Subcutaneous abdominal adipose tissue (tissue), 5 donors: ENCODE data around the gene TMLHE.
"Not testable (repeated sequence)": the region's sequence is repeated elsewhere in the genome, so short reads cannot be mapped to it uniquely, and the experiment has no call there.

Source experiments
- H3K27ac ChIP-seq: one replicate; pipeline ENCODE4 v1.7.0; 2013; ENCODE audit warnings: low read depth, mild to moderate bottlenecking, inconsistent platforms, low read length, moderate library complexity
- H3K27me3 ChIP-seq, 5 donors: one replicate each; pipeline ENCODE4 v1.7.0; 2013; ENCODE audit warnings: low read length in 5 of 5, inconsistent platforms in 1 of 5; ENCODE audit not compliant: control insufficient read depth in 5 of 5, insufficient read depth in 4 of 5
- H3K36me3 ChIP-seq, 5 donors: one replicate each; pipeline ENCODE4 v1.7.0; 2013; ENCODE audit warnings: low read length in 5 of 5; ENCODE audit not compliant: control insufficient read depth in 5 of 5, insufficient read depth in 5 of 5
- H3K4me1 ChIP-seq, 5 donors: one replicate each; pipeline ENCODE4 v1.7.0; 2013; ENCODE audit warnings: low read length in 5 of 5, mild to moderate bottlenecking in 3 of 5, moderate library complexity in 1 of 5; ENCODE audit not compliant: control insufficient read depth in 5 of 5, insufficient read depth in 5 of 5
- H3K4me3 ChIP-seq, 5 donors: one replicate each; pipeline ENCODE4 v1.7.0; 2013; ENCODE audit warnings: low read length in 5 of 5, low read depth in 1 of 5
- H3K9ac ChIP-seq, 5 donors: one replicate each; pipeline ENCODE4 v1.7.0; 2013; ENCODE audit warnings: low read length in 5 of 5, mild to moderate bottlenecking in 4 of 5, moderate library complexity in 3 of 5
- H3K9me3 ChIP-seq, 5 donors: one replicate each; pipeline ENCODE4 v1.7.0; 2013; ENCODE audit warnings: low read length in 5 of 5; ENCODE audit not compliant: control insufficient read depth in 5 of 5
- donor health status: healthy.
- donor health status: healthy.
- donor health status: healthy.
- donor health status: healthy.
- donor health status: healthy.

The TMLHE gene

GRCh38 chrX:155514225-155514624 lies 98.5 kb downstream of the TMLHE start:
- peaks cover 4 to 19% (median 5%) of the 10 kb centered on the region in 5 donors for H3K36me3 ChIP-seq
- no peaks in the 10 kb centered on the region for H3K27me3 ChIP-seq
- H3K9ac ChIP-seq = no peak overlapping the region
- H3K9me3 ChIP-seq = peaks cover 0 to 3% (median 0%) of the 10 kb centered on the region in 5 donors
- H3K4me3 ChIP-seq = no peak overlapping the region
- H3K4me1 ChIP-seq = no peaks in the 10 kb centered on the region
- no peak overlapping the region for H3K27ac ChIP-seq

- H3K27me3 ChIP-seq = no peaks in the 10 kb centered on the region
- H3K36me3 ChIP-seq = peaks cover 0 to 23% (median 2%) of the 10 kb centered on the region in 5 donors
- H3K27ac ChIP-seq = no peak overlapping the region
- no peak overlapping the region for H3K9ac ChIP-seq
- H3K4me1 ChIP-seq = no peaks in the 10 kb centered on the region
- no peak overlapping the region for H3K4me3 ChIP-seq
- no peaks in the 10 kb centered on the region for H3K9me3 ChIP-seq
Measured at GRCh38 chrX:155505296-155505695, 107.5 kb downstream of the TMLHE start.

- H3K4me1 ChIP-seq, H3K27me3 ChIP-seq, H3K9me3 ChIP-seq, H3K9ac ChIP-seq, H3K27ac ChIP-seq, H3K36me3 ChIP-seq, H3K4me3 ChIP-seq: not testable (repeated sequence)
Measured at GRCh38 chrX:155495134-155495533, 117.6 kb downstream of the TMLHE start.

- H3K4me3 ChIP-seq, H3K27ac ChIP-seq, H3K9ac ChIP-seq, H3K27me3 ChIP-seq, H3K36me3 ChIP-seq, H3K4me1 ChIP-seq, H3K9me3 ChIP-seq: not testable (repeated sequence)
Measured at GRCh38 chrX:155491421-155491820, 121.3 kb downstream of the TMLHE start.

GRCh38 chrX:155477136-155477535 lies 135.6 kb downstream of the TMLHE start:
- H3K4me1 ChIP-seq, H3K9ac ChIP-seq, H3K27me3 ChIP-seq, H3K9me3 ChIP-seq, H3K4me3 ChIP-seq, H3K27ac ChIP-seq, H3K36me3 ChIP-seq: not testable (repeated sequence)

GRCh38 chrX:155466269-155466938 lies 146.3 kb downstream of the TMLHE start:
- not testable (repeated sequence) for H3K36me3 ChIP-seq, H3K4me1 ChIP-seq, H3K4me3 ChIP-seq, H3K27me3 ChIP-seq, H3K9me3 ChIP-seq, H3K9ac ChIP-seq, H3K27ac ChIP-seq

GRCh38 chrX:155460501-155460900 lies 152.3 kb downstream of the TMLHE start:
- H3K4me3 ChIP-seq, H3K27ac ChIP-seq, H3K9ac ChIP-seq, H3K36me3 ChIP-seq, H3K4me1 ChIP-seq, H3K9me3 ChIP-seq, H3K27me3 ChIP-seq: not testable (repeated sequence)

GRCh38 chrX:155458471-155458870 lies 154.3 kb downstream of the TMLHE start, which contains the start of gene F8A3:
TSS of gene F8A3 (minus strand) at chrX:155458620. CDS start at chrX:155458600, 20 bp downstream.
- not testable (repeated sequence) for H3K9me3 ChIP-seq, H3K27me3 ChIP-seq, H3K9ac ChIP-seq, H3K27ac ChIP-seq, H3K4me1 ChIP-seq, H3K4me3 ChIP-seq, H3K36me3 ChIP-seq

- H3K27me3 ChIP-seq, H3K9me3 ChIP-seq, H3K9ac ChIP-seq, H3K4me1 ChIP-seq, H3K4me3 ChIP-seq, H3K27ac ChIP-seq, H3K36me3 ChIP-seq: not testable (repeated sequence)
Measured at GRCh38 chrX:155457761-155458447, 154.8 kb downstream of the TMLHE start.

- Histone ChIP-seq H3K9me3 (peaks cover 0 to 19% (median 5%) of the 10 kb centered on the region in 5 donors), H3K27ac (no peak overlapping the region), H3K4me3 (no peak overlapping the region), H3K27me3 (no peaks in the 10 kb centered on the region), H3K36me3 (no peaks in the 10 kb centered on the region), H3K9ac (no peak overlapping the region), H3K4me1 (no peaks in the 10 kb centered on the region)
Measured at GRCh38 chrX:155441097-155441496, 171.7 kb downstream of the TMLHE start.
